ENCODE data around the gene PRKN.

Gene PRKN

GRCh38 chr6:161422710-161423680 lies 1304.6 kb downstream of the PRKN start:
- peak; percentile 82 for FAIRE-seq

- peak; percentile 100 for FAIRE-seq
These were observed 1309.1 kb downstream of the PRKN start for GRCh38 chr6:161418463-161418945.

- no peak for FAIRE-seq
These were observed 1309.7 kb downstream of the PRKN start for GRCh38 chr6:161417717-161418462.

GRCh38 chr6:161415302-161415855 lies 1312.2 kb downstream of the PRKN start:
- FAIRE-seq: peak; percentile 96

- FAIRE-seq: no peak
These were observed 1312.9 kb downstream of the PRKN start for GRCh38 chr6:161414707-161415106.

- peak; percentile 34 for FAIRE-seq
These were observed 1313.4 kb downstream of the PRKN start for GRCh38 chr6:161414180-161414579.

DNA sequence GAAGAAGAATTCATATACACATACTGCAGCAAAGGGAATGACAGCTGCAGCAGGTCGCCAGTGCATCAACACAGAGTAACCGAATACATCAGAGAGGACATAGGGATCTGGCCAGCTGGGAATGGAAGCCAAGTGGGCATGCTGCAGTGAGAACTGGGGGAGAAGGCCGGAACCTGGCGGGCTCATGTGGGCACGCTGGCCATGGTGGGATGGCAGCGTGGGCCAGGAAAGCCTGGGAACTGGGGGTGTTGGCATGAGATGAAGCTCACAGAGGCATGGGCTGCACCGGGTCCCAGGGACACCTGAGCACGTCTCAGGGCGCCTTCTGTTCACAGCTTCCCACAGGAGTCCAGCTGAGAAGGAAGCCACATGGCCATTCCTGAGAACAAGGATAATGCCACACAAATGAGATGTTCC lies 1314.2 kb downstream of the PRKN start:
- no peak for FAIRE-seq

GRCh38 chr6:161412795-161413194 lies 1314.8 kb downstream of the PRKN start:
- no peak for FAIRE-seq

GRCh38 chr6:161411265-161411944 lies 1316.2 kb downstream of the PRKN start:
- no peak for FAIRE-seq

- FAIRE-seq: no peak
These were observed 1316.8 kb downstream of the PRKN start for GRCh38 chr6:161410736-161411135.

GRCh38 chr6:161410076-161410475 lies 1317.5 kb downstream of the PRKN start:
- no peak for FAIRE-seq

DNA sequence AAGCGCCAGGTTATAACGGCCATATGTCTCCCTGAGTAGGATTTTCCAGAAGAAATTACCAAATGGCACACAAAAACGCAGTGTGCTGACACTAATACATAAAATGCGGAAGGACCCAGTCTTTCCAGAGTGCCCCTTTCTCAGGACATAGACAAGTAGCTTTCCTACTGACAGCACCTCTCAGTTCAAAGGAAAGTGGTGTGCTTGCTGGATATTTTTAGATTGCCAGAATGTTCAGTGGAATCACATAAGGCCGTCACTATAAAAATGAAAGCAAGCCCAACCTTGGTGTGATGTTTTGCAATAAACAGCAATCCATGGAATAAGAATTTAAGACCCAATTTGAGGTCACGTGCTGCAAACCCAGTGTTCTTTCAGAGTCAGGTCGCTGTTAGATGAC lies 1318.2 kb downstream of the PRKN start:
- peak; percentile 76 for FAIRE-seq

GRCh38 chr6:161408041-161408440 lies 1319.5 kb downstream of the PRKN start:
- FAIRE-seq: no peak

DNA sequence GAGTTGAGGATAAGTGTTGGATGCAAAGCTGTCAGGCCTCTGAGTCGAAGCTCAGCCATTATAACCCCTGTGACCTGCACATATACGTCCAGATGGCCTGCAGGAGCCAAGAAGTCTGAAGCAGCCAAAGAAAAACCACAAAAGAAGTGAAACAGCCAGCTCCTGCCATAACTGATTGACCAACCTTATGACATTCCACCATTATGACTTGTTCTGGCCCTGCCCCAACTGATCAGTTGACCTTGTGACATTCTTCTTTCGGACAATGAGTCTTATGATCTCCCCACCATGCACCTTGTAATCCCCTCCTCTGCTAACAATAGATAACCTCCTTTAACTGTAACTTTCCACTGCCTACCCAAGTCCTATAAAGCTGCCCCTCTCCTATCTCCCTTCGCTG lies 1320.0 kb downstream of the PRKN start:
- peak; percentile 100 for FAIRE-seq

GRCh38 chr6:161407115-161407514 lies 1320.5 kb downstream of the PRKN start:
- FAIRE-seq: no peak

DNA sequence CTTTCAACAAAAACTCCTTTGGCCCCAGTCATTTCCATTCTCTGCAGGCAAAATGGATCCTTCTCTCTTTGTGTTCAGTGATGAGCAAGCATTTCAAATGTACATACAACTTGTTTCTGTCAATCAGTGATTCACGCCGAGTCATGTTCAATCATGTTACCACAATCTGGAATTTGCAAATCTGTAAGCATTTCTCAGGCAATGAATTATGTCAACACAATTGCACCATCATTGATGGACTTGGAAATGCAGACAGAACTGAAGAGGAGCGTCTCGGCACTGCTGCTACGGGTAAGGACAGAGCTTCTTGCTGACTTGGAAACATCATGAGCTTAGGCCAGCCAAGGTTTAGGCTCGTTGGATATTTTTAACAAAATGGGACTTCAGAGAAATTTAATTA lies 1320.9 kb downstream of the PRKN start:
- FAIRE-seq: no peak

DNA sequence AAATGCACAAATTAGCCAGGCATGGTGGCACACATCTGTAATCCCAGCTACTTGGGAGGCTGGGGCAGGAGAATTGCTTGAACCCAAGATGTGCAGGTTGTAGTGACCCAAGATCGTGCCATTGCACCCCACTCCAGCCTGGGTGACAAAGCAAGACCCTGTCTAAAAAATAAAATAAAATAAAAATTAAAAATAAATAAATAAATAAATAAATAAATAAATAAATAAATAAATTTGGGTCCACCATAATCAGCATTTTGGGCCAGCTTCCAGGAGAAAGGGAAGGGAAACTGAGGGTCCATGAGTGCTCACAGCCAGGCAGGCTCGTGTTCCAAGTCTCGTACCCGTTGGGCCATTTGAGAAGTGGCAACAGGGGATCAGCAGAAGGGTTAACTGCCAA lies 1322.1 kb downstream of the PRKN start:
- FAIRE-seq: no peak

GRCh38 chr6:161403717-161404116 lies 1323.8 kb downstream of the PRKN start:
- peak; percentile 99 for FAIRE-seq

DNA sequence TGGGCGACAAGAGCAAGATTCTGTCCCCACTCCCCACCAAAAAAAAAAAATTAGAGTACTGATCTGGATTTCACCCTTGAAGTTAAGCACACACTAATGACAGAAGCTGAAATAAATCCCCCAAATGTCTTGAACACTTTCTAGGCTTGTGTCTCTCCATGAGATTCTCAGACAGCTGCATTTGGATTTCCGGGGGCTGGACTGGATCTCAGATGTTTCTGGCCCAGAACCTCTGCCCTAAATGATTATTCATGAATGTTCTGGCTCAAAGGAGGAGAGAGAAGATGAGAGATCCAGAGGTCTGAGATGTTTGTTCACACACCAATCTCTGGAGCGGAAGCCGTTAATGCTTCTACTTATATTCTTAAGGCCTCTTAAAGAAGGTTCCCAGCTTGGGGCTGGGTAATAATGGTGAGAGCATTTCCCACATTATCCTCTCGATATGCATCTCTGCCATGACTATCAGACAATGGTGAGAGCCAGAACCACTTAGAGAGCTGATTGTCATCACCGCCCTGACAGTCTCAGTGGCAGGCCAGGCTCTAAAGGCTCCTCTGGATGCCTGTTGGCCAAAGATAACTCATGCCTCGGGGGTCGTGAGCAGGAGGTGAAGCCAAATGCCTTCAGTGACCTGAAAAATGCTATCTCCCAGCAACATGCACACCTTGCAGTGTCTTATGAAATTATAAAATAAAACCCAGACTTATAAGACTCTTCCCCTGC lies 1325.8 kb downstream of the PRKN start:
- peak; percentile 96 for FAIRE-seq

DNA sequence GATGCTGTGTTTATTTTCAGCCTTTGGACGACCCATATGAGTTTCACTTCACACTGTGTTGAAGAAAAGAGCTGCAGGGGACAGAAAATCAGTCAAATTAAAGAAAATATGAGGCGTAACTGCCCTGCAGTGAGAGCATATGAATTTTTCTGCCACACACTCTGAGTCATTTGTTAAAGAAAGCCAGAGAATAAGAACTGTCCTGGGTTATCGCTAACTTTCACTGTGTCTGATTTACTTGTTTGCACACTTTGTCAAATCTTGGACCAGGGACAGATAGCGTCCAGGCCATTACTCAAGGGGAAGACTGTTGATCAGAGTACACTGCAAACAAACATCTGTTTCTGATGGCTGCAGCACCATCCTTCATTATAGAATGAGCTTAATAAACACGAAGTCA lies 1326.9 kb downstream of the PRKN start:
- FAIRE-seq: no peak

DNA sequence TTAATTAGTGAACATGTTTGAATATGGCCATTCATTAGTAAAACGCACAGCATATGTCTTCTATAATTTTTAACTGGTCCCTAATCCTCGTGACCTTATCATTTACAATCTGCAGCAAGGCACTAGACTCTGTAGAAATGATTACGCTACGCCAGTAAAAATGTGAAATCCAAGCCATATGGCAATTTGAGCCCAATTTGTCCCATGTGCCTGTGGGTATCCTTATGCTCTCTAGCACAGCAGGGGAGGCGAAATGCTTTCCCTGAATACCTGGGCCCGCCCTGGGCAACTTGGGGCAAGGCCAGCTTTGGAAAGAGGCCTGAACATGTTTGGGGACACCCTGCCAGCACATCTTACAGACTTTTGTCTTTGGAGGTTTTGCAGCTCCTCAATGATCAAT lies 1331.0 kb downstream of the PRKN start:
- FAIRE-seq: no peak

DNA sequence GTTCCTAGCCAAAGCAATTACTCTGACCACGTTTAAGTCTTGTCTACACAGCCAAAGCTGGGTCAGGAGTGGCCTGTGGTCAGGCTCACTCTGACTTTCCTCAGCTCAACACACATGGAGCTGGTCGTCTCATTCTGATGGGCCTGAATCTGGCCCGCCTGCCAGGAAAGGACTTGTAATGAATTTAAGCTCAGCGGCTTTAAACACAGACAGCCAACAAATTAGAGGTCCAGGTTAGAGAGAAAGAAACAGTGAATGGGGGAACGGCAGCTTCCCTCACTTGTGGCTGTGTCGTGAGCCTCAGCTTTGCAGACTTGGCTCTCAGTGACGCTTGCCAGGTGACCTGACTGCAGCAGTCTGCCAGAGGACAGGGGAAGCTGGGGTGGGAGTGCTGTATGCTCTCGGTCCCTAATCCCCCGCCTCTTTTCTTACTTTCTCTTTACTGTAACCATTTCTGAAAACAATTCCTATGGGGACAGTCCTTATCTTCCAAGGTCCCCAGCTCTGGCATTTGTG lies 1331.8 kb downstream of the PRKN start:
- FAIRE-seq: peak; percentile 92

Data from TTC549 (cell line).